ENCODE measurements around the gene MCF2L2.
A peak's percentile ranks its signal among the peaks of the same experiment; 100 is the strongest.

The MCF2L2 gene

DNA sequence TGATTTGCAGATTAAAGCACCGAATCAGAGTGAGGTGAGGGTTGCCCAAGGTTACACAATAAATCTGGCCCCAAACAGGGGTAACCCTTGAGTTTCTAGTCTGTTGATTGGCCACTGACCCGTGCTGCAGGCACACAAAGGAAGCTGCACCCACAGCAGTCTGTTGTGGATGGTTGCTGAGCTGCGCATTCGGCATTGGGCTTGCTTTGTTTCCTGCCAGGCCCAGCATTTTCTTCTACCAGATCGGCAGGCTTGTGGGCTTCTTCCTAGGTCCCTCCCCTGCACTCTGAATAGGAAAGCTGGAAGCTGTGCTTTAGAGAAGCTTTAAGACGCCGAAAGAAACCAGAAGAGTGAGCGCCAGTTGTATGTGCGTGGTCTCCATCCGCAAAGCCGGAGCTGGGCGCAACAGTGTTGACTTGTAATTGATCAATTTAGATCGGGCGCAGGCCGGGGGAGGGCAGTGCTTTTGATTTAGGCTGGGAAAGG lies 163.2 kb downstream of the MCF2L2 start:
- DNase-seq (ENCODE audit: low spot score): no peak

DNA sequence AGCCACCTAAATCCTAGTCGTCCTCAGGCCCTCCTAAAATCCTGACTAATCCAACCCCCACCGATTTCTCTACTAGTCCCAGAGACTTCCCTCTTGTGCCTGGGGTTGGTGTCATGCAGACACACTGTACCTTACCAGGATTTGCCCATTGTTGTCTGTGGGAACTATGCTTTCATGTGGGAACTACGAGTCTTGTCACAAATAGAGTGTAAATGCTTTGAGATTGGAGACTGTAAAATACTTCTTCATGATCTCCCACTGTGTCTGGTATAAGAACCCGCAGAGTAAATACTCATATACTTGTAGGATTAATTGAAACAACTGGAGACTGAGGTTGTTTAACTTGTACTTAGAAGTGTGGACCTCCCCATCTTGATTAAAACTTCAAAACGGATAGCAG lies 164.2 kb downstream of the MCF2L2 start:
- DNase-seq (ENCODE audit: low spot score): no peak

DNA sequence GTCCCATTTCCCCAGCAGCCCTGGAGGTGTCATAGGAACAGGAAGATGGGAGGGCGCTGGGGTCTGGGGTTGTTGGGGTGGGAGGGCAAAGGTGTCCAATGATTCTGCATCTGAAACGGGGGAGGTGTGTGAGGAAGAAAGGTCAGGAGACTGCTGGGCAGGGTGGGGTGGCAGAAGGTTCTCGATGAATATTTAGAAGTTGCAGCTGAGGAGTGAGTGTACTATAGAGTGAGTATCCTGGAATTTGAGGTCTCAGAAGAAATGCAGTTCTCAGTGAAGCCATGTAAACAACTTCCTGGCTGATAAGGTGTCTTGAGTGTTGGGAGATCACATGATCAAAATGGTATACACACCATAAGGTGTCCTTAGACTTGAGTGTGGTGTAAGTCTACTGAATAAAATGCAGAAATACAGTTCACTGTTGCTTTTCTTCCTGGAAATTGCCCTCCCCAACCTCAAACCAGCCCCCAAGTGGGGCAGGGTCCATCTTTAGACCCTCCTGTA lies 165.5 kb downstream of the MCF2L2 start:
- no peak for DNase-seq (ENCODE audit: low spot score)

DNA sequence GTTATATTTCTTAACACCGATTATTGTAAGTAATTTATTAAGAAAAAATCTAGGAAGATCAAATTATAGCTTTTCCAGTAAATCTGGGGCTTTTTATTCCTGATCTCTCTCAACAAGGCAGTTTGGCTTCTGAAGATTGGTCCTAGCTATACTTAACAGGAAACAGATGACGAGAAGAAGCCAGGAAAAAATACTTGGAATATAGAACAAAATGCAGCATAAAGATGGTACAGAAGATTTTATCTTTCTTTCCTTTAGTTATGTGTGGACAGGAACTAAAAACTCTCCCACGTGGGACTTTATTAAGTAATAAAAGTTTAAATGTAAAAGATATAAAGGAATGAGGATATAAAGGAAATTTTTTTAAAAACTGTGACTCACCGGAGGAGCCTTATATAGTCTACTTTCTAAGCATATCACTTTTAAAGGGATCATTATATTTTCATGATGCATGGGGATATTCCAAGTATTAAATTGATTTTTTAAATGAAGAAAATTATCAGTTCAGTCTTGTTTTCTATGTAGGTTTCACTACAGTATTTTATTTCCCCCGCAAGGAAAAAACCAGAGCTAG lies 167.2 kb downstream of the MCF2L2 start:
- no peak for DNase-seq (ENCODE audit: low spot score)

DNA sequence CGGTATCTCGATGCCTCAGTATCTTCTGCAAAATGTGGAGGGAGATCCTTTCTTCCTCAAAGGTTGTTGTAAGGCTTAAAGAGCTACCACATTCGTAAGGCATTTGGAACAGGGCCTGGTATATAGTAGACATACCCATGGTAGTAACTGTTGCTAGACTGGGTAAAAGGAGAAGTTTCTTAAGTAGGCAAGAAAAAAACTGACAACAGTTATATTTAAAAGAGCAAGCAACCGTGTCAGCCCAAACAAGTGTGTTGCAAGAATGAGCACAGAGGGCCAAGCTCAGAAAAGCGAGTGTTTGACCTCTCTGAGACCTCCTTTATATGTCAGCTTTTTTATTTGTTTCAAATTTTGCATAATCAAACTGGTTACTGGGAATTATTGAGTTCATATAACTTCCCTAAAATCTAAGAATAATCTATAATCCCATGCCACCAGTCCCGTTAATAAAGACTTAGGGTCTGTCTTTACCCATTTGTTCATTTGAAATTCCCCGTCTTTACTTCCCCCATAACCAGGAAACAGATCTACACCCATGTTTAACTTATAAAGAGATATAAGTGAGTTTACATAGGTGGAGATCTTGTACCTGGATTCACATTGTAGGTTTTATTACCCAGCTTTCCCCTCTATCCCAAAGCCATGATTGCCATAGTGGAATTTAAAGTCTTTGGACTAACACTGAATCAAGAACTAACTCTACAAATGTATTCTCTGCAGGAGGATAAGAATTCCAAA lies 168.1 kb downstream of the MCF2L2 start:
- no peak for DNase-seq (ENCODE audit: low spot score)

DNA sequence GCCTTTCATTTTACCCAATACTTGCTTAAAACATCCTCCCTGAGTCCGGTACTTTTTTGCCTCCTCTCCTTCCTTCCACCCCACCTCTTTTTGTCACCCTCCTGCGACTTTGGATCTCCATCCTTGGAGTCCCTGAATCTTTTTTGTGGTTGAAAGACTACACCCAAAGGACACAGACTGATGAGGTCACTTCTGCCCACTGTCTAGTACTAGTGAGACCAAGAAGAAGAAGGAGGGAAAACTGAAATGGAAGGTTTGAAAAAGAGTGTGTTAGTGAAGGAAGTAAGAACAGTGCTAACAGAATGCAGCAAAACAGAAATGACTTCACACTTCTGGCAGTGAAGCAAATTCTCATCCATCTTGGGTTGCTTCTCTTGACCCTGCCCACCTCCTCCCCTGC lies 168.8 kb downstream of the MCF2L2 start:
- DNase-seq (ENCODE audit: low spot score): no peak

DNA sequence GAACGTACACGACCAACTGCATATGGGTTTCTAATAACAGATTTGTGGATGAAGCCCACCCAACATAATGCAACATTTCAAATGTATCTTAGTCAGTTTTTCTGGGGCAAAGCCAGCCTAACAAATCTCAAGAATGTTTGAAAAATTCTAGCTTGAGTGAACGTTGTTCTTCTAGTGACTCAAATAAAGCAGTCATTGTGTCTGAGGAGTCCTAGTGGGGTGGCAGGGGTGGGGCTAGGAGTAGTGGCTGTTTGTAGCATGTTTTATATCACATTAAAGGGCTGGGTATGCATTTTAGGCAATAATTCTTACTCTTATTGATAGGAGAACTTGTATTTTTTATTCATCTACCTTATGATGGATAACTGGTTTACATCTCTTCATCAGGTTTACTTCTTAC lies 169.3 kb downstream of the MCF2L2 start:
- DNase-seq (ENCODE audit: low spot score): no peak

DNA sequence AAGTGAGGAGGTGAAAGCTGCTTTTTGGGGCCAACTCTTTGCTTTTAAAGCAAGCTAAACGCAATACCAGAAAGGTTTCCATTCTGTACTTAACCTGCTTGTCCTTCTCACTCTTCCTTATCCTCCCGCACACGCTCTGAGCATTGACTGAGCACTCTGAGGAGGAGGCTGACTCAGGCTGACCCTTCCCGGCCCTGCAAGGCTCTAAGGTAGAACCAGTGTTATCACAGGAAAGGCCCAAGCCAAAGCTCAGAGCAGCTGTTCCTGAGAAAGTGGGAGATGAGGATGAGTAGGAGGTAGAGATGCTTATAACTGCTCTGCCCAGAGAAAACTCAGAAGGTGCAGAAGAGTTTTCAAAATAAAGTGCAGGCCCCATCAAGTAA lies 173.1 kb downstream of the MCF2L2 start:
- no peak for DNase-seq (ENCODE audit: low spot score)

DNA sequence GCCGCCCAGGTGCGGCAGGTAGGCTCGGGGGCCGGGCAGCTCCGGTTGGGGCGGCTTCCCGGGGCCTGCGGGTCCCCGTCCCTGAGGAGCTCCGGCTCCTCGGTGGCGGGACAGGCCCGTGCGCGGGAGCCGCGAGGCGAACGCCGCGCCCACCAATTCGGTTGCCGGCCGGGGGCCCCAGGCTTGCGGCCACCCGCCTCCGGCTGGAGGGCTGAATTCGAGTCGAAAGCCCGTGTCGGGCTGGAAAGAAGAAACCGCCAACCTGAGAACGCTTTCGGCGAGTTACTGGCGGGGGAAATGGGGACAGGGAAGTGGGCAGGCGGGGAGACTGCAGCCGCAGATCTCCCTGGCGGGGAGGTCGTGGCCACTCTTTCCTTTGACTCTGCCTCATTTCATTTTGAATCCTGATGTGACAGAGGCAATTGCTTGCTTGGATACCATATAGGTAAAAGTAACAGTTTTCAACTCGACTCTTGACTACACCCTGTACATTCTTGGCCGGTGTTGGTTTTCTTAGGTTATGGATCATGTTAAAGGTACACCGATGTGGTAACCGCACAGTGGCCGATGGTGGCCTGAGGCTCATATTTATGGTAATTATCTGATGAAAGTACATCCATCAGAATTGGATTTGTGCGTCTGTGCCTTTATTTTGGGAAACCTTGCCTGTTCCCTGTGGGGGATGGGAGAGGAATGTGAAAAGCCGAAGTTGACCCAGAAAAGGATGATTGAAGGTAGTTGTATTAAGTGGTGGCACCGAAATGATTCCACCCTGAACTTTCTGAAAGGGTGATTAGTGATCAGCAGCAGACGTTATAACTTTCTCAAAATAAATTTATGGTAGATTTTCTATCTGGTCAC lies 173.7 kb downstream of the MCF2L2 start:
- no peak for DNase-seq (ENCODE audit: low spot score)

DNA sequence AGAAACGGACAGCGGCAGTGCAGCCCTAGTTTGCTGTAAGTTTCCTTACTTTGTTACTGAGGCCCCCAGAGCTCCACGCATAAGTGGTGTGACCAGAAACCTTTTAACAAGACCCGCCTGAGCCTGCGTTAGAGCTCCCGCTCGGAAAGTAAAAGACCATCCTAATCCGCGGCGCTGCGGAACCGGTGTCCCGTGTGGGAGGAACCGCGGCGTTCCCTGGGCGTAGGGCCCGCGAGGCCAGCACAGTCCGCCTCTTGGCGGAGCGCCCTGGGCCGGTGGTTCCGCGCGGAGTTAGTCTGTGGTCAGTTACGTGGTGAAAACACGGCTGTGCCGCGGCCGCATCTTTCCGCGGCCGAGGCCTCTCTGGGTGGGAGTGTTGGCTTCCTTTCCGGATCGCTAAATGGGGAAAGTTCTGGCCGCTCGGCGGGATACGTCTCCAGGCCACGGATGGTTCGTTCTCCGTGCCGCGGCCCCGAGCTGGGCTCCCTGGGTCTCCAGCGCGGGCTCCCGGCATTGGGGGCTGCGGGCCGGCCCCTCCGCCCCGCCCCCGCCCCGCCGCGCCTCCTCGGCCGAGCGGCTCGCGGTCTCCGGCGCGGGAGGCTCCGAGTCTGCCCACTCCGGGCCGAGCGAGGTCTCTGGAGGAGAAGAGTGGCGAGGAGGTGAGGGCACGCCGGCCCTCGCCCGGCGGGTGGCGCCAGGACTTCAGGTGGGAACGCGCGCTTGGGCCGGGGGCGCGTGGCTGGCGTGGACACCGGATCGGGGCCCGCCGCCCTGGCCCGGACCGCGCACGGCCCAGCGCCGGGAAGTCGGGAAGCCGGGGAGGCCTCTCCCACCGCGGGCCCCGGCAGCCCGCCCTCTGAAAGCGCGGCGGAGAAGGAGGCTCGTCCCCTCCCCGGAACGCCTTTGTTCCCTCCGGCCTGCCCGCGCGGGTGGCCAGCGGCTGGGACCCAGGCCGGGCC lies 174.6 kb downstream of the MCF2L2 start:
- DNase-seq (ENCODE audit: low spot score): peak; percentile 54

DNA sequence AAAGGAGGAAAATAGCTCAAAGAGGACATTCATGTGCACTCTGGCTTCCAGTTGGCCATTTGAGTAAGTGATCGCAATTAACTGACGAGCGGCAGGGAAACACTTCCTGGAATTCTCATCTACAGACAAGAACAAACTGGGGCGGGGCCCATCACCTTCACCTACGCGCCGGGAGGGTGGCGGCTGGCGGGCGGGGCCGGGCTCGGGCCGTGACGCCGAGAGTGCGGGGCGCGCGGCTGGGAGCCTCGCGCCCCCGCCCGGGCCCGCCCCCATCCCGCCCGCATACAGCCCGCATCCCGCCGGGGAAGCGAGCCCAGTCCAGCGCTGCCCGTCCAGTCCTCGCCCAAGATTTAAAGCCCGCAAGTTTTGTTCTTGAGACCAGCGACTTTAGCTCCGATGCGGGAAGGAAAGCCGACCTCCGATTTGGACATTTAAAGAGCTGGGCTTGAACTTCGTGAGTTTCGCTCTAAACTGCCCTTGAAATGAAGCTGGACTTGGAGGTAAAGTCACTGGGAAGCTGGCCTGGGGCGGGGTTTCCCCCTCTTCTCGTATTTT lies 175.4 kb downstream of the MCF2L2 start, which contains the start of gene B3GNT5:
B3GNT5 (plus strand) TSS at position 281 of the 555 bp plus-strand sequence. CDS start 16,546 bp downstream, outside the sequence.
- DNase-seq (ENCODE audit: low spot score): peak; percentile 24

DNA sequence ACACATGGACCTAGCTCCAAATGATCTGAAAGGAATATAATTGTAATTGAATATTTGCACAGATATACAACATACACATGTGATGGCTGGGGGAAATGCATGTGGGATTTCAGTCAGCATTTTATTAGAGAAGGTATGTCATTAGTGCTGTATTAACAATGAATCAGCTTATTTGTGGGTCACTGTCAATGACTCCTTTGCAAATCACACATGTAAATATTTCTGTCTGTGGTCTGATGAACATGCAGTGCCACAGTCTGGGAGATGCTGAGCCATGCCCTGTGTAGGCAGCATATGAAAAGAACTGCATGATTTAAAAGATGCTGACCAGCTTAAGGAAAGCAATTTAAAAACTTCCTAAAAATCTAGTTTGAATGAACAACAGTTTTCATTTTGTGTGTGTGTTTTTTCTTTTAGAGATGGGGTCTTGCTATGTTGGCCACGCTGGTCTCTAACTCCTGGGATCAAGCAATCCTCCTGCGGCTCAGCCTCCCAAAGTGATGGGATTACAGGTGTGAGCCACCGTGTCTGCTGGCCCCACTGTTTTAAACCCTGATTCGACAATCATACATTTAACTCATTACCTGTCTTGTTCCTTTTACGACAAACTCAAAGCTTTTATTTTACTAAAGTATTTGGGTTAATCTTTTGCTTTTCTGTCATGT lies 176.2 kb downstream of the MCF2L2 start:
- no peak for DNase-seq (ENCODE audit: low spot score)

DNA sequence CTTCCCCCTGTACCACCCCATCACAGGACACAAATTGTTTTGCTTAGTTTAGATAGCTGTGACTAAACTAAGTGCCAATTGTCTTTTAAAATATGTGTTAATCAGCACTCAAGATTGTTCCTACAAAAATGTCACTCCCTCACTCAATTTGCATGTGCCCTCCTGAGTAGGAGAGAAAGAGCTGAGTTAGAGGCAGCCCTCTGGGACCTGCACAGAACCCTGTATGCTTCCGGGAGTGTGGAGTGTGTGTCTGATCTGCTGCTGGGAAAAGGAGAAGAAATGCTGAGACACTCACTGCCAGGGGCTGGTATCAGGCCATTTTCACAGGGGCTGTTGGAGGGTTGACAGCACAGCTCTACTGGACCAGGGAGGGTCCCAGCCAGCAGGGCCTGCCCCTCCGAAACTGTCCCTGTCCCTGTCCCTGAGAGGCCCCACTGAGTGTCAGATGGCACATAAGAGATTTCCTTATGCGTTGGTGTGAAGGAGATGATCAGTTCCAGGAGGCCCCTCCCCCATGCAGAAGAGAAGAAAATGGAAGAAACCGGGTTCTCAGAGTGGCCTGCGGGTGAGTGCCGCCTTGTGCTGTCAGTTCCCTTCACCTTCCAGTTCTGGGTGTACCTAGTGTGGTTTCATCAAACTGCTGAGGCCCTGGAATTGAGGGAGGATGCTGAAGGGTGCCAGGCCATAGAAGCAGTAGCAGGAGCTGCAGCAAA lies 179.3 kb downstream of the MCF2L2 start:
- no peak for DNase-seq (ENCODE audit: low spot score)

DNA sequence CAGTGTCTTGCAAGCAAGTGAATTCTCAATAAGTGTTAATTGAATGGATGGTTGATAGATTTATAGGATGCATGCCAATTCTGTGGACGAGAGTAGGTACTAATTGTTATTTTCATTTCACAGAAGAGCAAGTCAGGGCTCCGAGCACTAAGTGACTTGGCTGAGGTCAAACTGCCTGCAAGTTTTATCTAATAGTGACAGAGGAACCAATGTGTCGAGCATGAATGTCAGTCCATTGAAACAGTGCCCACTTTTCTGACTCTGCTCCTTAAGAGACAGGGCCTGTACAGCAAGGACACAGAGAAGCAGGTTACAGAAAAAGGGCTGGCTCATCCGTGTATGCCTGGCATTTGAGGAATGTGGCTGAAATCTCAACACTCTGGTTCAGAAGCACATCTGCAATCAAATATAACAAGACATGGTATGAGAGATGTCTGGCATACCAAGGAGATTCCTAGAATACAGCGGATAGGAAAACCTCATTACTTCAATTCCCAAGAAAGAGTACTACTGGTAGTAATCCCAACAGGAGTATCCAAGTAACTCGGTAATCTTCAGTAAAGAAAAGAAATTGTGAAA lies 181.3 kb downstream of the MCF2L2 start:
- DNase-seq (ENCODE audit: low spot score): no peak

DNA sequence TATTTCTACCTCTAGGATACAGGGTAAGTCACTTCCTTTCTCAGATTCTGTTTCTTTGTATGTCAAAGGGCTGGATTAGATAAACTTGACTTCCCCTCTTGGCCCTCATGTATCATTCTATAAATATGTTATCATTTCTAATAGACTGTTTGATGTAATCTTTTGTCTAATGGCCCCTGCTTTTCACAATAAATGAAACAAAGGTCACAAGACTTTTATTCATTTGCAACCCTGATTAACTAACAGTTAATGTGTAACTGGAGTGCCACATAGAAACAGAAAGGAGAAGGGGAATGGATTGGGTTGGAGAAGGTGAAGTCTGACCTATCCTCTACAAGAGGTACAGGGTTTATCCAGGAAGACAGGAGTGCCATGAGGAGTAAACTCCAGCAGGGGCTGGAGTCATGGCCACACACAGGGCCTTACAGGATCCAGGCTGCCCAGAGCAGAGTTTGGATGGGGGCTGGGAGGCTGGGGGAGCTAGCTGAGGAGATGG lies 183.4 kb downstream of the MCF2L2 start:
- DNase-seq (ENCODE audit: low spot score): no peak

DNA sequence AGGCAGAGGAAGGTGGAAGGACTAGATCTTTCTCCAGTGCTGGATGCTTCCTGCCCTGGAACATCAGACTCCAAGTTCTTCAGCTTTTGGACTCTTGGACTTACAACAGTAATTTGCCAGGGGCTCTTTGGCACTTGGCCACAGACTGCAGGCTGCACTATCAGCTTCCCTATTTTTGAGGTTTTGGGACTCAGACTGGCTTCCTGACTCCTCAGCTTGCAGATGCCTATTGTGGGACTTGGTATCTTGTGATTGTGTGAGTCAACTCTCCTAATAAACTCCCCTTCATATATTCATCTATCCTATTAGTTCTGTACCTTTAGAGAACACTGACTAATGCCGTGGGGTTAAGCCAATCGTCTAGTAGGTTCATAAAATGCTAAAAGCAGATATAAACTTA lies 184.2 kb downstream of the MCF2L2 start:
- DNase-seq (ENCODE audit: low spot score): no peak

DNA sequence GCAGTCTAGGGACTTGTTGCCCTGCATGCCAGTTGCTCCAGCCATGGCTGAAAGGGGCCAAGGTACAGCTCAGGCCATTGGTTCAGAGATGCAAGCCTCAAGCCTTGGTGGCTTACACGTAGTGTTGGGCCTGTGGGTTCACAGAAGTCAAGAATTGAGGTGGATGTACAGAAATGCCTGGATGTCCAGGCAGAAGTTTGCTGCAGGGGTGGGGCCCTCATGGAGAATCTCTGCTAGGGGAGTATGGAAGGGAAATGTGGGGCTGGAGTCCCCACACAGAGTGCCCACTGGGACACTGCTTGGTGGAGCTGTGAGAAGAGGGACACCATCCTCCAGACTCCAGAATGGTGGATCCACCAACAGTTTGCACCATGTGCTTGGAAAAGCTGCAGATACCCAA lies 186.0 kb downstream of the MCF2L2 start:
- DNase-seq (ENCODE audit: low spot score): no peak

DNA sequence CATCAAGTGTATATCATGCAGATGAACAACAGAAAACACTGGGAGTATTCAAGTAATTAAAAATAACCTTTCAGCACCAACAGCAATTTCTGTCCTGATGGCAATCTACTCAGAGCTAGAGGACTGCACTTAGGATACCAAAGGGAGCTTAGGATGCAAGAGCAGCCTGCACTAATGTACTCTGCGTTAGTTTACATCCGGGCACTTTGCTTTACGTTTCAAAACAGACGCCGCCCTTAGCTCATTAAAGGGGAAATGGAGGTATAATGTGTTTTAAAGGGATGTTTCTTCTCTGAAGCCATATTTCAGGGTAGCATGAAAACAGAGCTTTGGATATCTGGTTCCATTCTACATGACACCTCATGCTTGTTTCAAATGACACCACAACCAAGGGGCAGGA lies 189.4 kb downstream of the MCF2L2 start:
- no peak for DNase-seq (ENCODE audit: low spot score)

DNA sequence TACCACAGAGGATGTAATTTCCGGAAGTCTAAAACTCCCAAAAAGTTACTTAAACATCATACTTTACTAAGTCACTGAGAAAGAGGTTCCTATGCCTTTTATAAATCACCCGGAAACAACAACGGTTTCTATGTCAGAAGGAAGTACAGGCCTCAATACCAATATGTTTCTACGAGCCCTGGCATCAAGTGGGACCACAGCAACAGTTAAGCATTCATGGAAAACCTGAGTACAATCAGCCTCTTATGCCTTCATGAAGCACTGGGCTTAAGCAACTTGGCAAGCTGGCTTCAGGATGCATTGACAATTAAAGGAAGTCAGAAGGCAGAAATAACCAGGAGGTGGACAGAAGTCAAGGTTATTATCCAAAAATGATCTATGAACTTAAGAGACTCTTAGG lies 194.5 kb downstream of the MCF2L2 start:
- DNase-seq (ENCODE audit: low spot score): no peak
